ENCODE data around the gene STXBP6. TPM values are rescaled to one million over a fixed set of nuclear protein-coding genes. Genes with fewer than 3 reads are reported as not detected.
"Not testable (repeated sequence)": the region's sequence is repeated elsewhere in the genome, so short reads cannot be mapped to it uniquely, and the experiment has no call there.

Gene STXBP6
- total and polyA plus RNA-seq, 5 donors = 18.8 to 31.7 (median 30.7) TPM

DNA sequence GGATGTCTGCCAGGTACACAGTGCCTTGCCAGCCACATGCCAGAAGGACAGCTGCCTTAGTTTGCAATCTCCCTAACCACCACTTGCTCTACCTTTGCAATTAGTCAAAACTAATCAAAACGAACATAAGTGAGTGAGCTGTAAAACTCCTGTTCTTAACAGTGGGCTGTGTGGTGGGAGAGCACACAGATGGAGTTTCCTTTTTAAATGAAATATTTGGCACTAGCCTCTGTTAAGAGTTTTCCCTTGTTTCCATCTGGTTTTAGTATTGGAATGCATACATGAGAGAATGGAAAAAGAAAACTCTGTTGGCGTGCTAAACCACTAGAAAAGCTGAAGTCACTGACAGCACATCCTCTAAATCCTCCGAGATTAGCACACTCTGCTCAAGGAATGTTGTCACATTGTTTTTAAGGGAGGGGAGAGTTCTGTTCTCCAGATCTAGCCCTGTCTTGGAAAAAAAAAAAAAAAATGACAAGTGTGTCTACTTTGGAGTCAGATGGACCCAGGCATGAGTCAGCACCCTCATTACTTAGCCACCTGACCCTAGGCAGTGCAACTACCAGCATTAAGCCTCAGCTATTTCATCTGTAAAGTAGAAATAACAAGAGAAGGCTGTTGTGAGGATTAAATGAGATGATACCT, 83.9 kb downstream of the STXBP6 start:
- peaks cover 2% of the 10 kb centered on the region for H3K4me1 ChIP-seq (ENCODE audit: control insufficient read depth, insufficient read depth, low read length)
- 11% methylated on average over 3 of the region's 3 CpGs for WGBS
- DNase-seq (peak in 1 of 3 donors; percentile 46), ATAC-seq (peak; percentile 89 to 94)
- H3K9me3 ChIP-seq (ENCODE audit: control insufficient read depth, low read length) = no peaks in the 10 kb centered on the region
- no peaks in the 10 kb centered on the region for H3K27me3 ChIP-seq (ENCODE audit: control insufficient read depth, insufficient read depth)
- intact Hi-C loops (cut with DNase I) = no loop called here
- no peak overlapping the region for H3K4me3 ChIP-seq (ENCODE audit: low read length)
- H3K27ac ChIP-seq (ENCODE audit: low read length) = peak overlapping the region; percentile 3

DNA sequence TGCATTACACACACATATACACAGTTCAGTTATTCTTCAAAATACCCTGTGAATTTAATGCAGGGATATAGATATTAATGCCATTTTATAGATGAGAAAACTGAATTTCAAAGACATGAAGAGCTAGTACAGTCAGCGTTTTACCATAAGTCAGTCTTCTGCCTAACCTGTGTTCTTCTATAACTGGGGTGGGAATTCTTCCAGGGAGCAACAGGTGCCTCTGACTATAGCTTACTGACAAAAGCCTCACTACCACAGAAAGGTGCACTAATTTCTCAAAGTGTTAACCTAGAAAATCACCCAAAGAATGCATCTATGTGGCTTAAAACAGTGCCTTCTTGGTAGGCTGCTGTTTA, 84.4 kb downstream of the STXBP6 start:
- H3K27ac ChIP-seq (ENCODE audit: low read length) = no peak overlapping the region
- intact Hi-C loops (cut with DNase I) = no loop called here
- peaks cover 2% of the 10 kb centered on the region for H3K4me1 ChIP-seq (ENCODE audit: control insufficient read depth, insufficient read depth, low read length)
- DNase-seq (no peak), ATAC-seq (no peak)
- H3K9me3 ChIP-seq (ENCODE audit: control insufficient read depth, low read length) = no peaks in the 10 kb centered on the region
- no peak overlapping the region for H3K4me3 ChIP-seq (ENCODE audit: low read length)
- 88% methylated on average over 1 of the region's 1 CpG for WGBS
- H3K27me3 ChIP-seq (ENCODE audit: control insufficient read depth, insufficient read depth) = no peaks in the 10 kb centered on the region

DNA sequence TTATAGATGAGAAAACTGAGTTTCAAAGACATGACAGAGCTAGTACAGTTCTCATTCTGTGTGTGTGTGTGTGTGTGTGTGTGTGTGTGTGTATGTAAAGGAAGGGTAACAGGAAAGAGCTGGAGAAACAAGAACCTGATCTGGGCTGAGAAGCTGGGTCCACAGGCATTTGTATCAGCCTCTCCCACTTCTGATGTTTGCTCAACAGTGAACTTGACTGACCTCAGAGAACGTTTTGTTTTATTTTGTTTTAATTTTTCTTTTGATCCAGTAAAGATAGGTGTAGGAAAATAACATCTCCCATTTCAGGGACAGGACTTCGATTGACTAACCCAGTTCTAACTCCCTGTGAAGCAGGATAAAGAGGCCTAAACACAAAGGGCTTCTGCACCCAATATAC, 85.4 kb downstream of the STXBP6 start:
- Histone ChIP-seq H3K4me3 (ENCODE audit: low read length) (no peak overlapping the region), H3K4me1 (ENCODE audit: control insufficient read depth, insufficient read depth, low read length) (peaks cover 6% of the 10 kb centered on the region), H3K27ac (ENCODE audit: low read length) (no peak overlapping the region), H3K27me3 (ENCODE audit: control insufficient read depth, insufficient read depth) (no peaks in the 10 kb centered on the region), H3K9me3 (ENCODE audit: control insufficient read depth, low read length) (no peaks in the 10 kb centered on the region)
- 70% methylated on average over 2 of the region's 2 CpGs for WGBS
- no peak for DNase-seq
- intact Hi-C loops (cut with DNase I) = no loop called here
- no peak for ATAC-seq

DNA sequence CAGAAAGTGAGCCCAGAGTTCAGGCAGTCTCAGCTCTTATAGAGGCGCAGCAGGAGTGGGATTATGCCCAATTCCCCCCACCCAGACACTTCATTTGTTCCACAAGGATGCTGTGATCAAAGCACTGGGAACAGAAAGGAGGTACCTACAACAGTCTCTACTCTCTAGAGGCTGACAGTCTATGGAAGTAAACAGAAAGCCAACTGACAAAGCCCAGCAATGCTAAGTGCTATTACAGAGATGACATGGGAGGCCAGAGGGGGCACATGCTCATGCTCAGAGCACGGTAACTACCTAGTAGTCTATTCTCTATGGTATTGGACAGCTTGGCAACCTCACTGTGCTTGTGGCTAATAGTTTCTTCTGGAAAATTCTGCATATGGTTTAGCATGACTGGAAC, 85.9 kb downstream of the STXBP6 start:
- DNase-seq = no peak
- peaks cover 8% of the 10 kb centered on the region for H3K4me1 ChIP-seq (ENCODE audit: control insufficient read depth, insufficient read depth, low read length)
- ATAC-seq = no peak
- no peak overlapping the region for H3K27ac ChIP-seq (ENCODE audit: low read length)
- intact Hi-C loops (cut with DNase I) = no loop called here
- H3K9me3 ChIP-seq (ENCODE audit: control insufficient read depth, low read length) = no peaks in the 10 kb centered on the region
- no peak overlapping the region for H3K4me3 ChIP-seq (ENCODE audit: low read length)
- WGBS = 91% methylated on average over 2 of the region's 2 CpGs
- no peaks in the 10 kb centered on the region for H3K27me3 ChIP-seq (ENCODE audit: control insufficient read depth, insufficient read depth)

DNA sequence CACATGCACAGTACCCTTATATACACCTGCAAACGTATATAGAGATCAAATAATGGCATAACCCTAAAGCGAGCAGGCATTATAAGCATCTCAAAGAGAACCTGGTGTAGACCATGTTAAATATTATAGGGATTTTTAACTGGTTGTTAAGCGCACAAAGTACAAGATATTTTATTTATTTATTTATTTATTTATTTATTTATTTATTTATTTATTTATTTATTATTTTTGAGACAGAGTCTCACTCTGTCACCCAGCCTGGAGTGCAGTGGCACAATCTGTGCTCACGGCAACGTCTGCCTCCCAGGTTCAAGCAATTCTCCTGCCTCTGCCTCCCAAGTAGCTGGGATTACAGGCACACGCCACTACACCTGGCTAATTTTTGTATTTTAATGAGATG, 87.8 kb downstream of the STXBP6 start:
- 96% methylated on average over 6 of the region's 6 CpGs for WGBS
- H3K27me3 ChIP-seq (ENCODE audit: control insufficient read depth, insufficient read depth); DNase-seq; H3K9me3 ChIP-seq (ENCODE audit: control insufficient read depth, low read length); H3K4me1 ChIP-seq (ENCODE audit: control insufficient read depth, insufficient read depth, low read length); H3K27ac ChIP-seq (ENCODE audit: low read length); intact Hi-C loops (cut with DNase I); H3K4me3 ChIP-seq (ENCODE audit: low read length); ATAC-seq: not testable (repeated sequence)

DNA sequence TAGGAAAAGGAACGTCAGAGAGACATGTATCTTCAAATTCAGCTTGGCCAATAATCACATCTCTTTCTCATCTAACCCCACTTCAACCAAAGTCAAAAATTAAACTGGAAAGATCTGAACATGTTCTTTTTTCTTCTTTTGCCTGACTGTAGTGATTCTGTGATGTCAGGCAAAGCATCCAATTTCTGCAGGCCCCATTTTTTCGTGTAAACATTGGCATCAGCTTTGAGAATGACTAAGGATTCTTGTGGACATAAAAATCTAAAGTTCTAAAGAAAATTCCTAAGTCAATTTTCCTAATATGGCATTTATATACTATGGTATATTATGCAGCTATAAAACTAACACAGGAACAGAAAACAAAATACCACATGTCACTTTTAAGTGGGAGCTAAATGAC, 89.1 kb downstream of the STXBP6 start:
- Histone ChIP-seq H3K9me3 (ENCODE audit: control insufficient read depth, low read length) (no peaks in the 10 kb centered on the region), H3K4me3 (ENCODE audit: low read length) (no peak overlapping the region), H3K27ac (ENCODE audit: low read length) (no peak overlapping the region), H3K27me3 (ENCODE audit: control insufficient read depth, insufficient read depth) (no peaks in the 10 kb centered on the region), H3K4me1 (ENCODE audit: control insufficient read depth, insufficient read depth, low read length) (peaks cover 12% of the 10 kb centered on the region)
- intact Hi-C loops (cut with DNase I) = no loop called here
- no peak for DNase-seq
- WGBS = 44% methylated on average over 2 of the region's 2 CpGs
- no peak for ATAC-seq

DNA sequence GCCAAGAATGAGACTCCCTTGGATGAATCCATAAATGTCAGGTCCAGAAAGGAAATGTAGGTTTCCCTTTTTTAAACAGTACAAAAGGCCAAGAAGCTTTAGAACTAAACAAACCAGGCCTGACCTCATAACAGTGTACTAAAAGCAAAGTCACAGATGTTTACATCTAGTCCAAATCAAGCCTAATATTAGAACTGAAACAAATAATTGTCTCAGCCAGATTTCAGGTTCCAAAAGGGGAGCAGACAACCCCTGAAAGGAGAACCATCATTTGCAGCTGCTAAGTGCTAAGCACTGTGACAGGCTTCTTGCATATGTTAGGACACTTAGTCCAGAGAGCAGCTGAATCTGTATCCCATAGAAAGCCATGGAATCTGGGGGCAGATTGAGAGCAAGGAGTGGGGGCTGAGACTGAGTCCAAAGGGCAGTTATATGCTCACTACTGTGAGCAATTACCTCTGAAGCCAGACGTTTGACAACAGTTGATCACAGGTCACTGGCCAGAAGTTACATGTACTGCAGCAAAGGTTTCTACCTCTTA, 90.1 kb downstream of the STXBP6 start:
- Histone ChIP-seq H3K27ac (ENCODE audit: low read length) (peak overlapping the region; percentile 90), H3K4me1 (ENCODE audit: control insufficient read depth, insufficient read depth, low read length) (peaks cover 12% of the 10 kb centered on the region), H3K4me3 (ENCODE audit: low read length) (no peak overlapping the region), H3K9me3 (ENCODE audit: control insufficient read depth, low read length) (no peaks in the 10 kb centered on the region), H3K27me3 (ENCODE audit: control insufficient read depth, insufficient read depth) (no peaks in the 10 kb centered on the region)
- DNase-seq = no peak
- intact Hi-C loops (cut with DNase I) = no loop called here
- ATAC-seq = peak; percentile 20 to 36
- 26% methylated on average over 1 of the region's 1 CpG for whole genome bisulfite sequencing

DNA sequence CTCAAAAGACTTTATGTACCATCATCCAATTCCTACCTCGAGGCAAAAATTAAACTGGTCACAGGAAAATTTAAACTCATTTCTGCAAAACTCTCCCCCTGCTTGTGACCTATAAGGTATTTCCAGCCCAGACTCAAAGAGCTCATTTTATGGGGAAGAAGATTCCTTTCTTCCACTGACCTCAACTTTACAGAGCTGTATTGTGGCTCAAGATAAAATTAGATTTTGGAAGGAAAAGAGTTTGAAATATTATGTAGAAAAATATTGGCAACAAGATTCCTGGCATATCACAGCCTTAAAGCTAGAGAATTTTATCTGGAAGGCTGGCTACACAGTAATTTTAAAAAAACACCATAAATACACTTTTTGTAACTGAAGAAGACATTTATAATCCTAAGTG, 91.7 kb downstream of the STXBP6 start:
- intact Hi-C loops (cut with DNase I) = no loop called here
- Histone ChIP-seq H3K4me3 (ENCODE audit: low read length) (no peak overlapping the region), H3K27ac (ENCODE audit: low read length) (no peak overlapping the region), H3K9me3 (ENCODE audit: control insufficient read depth, low read length) (no peaks in the 10 kb centered on the region), H3K4me1 (ENCODE audit: control insufficient read depth, insufficient read depth, low read length) (peaks cover 12% of the 10 kb centered on the region), H3K27me3 (ENCODE audit: control insufficient read depth, insufficient read depth) (no peaks in the 10 kb centered on the region)
- DNase-seq = no peak
- WGBS = 44% methylated on average over 1 of the region's 1 CpG
- no peak for ATAC-seq

DNA sequence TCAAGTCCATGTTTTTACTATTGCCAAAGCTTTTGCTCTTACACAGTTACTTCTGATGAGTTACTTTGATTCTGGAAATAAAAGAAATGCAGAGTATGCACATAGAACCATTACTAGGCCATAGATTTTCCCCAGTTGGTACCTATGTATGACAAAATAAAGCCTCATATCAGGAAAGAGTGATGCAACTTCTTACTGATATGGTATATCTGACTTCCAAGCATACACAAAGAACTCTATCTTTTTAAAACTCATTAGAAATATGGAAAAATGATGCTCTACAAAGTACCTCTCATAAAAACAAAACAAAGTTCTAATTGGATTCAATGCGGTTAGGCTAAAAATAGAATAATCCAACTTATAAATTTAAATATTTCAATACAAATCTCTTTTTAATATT, 92.1 kb downstream of the STXBP6 start:
- intact Hi-C loops (cut with DNase I) = no loop called here
- no peak overlapping the region for H3K27ac ChIP-seq (ENCODE audit: low read length)

DNA sequence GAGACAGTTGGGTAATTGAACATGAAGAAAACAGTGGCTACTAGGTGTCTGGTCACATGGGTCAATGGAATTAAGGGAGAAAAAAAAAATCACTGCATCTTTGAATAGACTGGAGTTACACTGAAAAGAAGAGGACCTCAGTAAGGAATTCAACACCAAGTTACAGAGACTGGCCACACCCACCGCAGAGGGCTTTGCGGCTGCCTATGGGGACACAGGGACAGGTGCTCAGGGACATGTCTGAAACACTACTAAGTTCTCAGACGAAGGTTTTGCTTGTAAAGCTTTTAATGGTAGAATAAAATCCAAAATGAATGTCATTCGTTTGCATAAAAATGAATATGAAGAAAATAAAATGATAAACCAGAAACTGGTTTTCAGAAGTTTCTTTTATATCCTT, 93.8 kb downstream of the STXBP6 start:
- ATAC-seq (no peak), DNase-seq (peak in 1 of 3 donors; percentile 47)
- WGBS = 92% methylated on average over 4 of the region's 4 CpGs
- intact Hi-C loops (cut with DNase I) = no loop called here
- no peaks in the 10 kb centered on the region for H3K9me3 ChIP-seq (ENCODE audit: control insufficient read depth, low read length)
- no peak overlapping the region for H3K27ac ChIP-seq (ENCODE audit: low read length)
- peaks cover 12% of the 10 kb centered on the region for H3K4me1 ChIP-seq (ENCODE audit: control insufficient read depth, insufficient read depth, low read length)
- H3K27me3 ChIP-seq (ENCODE audit: control insufficient read depth, insufficient read depth) = no peaks in the 10 kb centered on the region
- H3K4me3 ChIP-seq (ENCODE audit: low read length) = no peak overlapping the region

More for the DNA sequence above, 92.1 kb downstream of the STXBP6 start:
- DNase-seq = no peak
- 87% methylated on average over 1 of the region's 1 CpG for WGBS
- H3K4me3 ChIP-seq (ENCODE audit: low read length) = no peak overlapping the region
- H3K9me3 ChIP-seq (ENCODE audit: control insufficient read depth, low read length) = no peaks in the 10 kb centered on the region
- no peaks in the 10 kb centered on the region for H3K27me3 ChIP-seq (ENCODE audit: control insufficient read depth, insufficient read depth)
- peaks cover 12% of the 10 kb centered on the region for H3K4me1 ChIP-seq (ENCODE audit: control insufficient read depth, insufficient read depth, low read length)
- ATAC-seq = no peak

DNA sequence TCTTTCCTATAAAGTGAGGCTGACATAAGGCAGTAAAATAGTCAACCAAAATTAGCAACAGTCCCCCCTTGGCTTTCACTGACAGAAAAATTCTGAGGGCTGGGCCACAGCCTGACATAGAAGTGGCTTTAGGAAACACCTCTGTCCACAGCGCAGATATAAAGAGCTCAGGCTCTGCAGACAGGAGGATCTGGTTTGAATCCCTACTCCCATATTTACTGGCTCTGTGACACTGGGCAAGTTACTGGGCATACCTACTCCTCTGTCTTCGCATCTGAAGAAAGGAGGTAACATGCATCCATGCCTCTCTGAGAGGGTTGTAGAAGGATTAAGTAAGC, 95.3 kb downstream of the STXBP6 start:
- no peaks in the 10 kb centered on the region for H3K9me3 ChIP-seq (ENCODE audit: control insufficient read depth, low read length)
- ATAC-seq = peak; percentile 39 to 46
- intact Hi-C loops (cut with DNase I) = no loop called here
- H3K4me3 ChIP-seq (ENCODE audit: low read length) = no peak overlapping the region
- H3K27me3 ChIP-seq (ENCODE audit: control insufficient read depth, insufficient read depth) = no peaks in the 10 kb centered on the region
- WGBS = 82% methylated on average over 2 of the region's 2 CpGs
- H3K27ac ChIP-seq (ENCODE audit: low read length) = peak overlapping the region; percentile 7
- H3K4me1 ChIP-seq (ENCODE audit: control insufficient read depth, insufficient read depth, low read length) = peaks cover 9% of the 10 kb centered on the region
- no peak for DNase-seq

Measured in right cardiac atrium (tissue), 5 donors.